ENCODE data around the gene RICTOR.
"Not testable (repeated sequence)": the region's sequence is repeated elsewhere in the genome, so short reads cannot be mapped to it uniquely, and the experiment has no call there.

Gene RICTOR

GRCh38 chr5:39055027-39055767 is 19.0 kb downstream of the RICTOR start:
- DNase-seq = no peak

DNA sequence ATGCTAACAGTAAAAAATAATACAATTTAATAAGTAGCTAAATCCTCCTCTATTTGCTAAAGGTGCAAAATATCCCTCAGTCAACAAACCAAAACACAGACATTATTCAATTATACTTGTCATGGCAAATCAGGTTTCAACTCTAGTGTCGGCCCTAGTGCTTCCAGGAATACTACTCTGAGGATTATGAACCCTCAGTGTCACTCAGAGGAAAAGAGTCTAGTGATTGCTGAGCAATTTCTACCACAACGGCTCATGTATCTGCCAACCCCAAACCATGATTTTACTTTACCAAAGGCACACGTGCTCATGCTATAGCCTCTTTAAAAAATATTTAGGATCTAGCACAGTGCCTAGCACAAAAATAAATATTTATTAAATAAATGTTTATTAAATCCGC is 21.0 kb downstream of the RICTOR start:
- no peak for DNase-seq

GRCh38 chr5:39052141-39052540 is 22.1 kb downstream of the RICTOR start:
- no peak for DNase-seq

DNA sequence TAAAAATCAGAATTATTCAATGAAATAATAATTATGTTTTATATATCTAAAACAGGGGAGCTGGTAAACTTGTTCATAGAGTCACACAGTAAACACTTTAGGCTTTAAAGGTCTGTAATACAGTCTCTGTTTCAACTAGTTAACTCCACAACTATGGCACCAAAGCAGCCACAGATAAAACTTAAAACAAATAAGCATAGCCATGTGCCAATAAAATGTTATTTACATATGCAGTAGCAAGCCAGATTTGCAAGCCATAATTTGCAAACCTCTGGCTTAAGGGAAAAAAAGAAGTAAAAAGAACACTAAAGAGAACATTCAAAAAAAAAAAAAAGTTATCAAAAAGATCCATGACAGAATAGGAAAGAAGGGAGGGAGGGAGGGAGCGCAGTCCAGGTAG is 24.9 kb downstream of the RICTOR start:
- no peak for DNase-seq

DNA sequence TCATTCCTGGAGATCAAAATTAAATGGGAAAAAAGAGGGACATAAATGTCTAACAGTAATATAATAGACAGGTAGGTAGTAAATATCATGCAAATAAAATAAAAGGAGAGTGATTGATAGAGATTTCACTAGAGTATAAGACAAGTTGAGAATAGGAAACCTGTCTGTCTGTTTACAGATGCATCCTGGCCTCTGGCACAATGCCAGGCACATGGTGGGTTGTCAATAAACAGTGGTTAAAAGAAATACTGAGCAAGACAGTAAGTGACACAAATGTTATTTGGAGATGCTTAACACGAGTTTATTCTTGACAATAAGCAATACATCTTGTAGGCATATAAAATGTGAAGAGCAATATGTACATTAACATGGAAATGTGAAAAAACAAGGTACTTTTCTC is 33.3 kb downstream of the RICTOR start:
- DNase-seq = no peak

GRCh38 chr5:39034493-39034892 is 39.7 kb downstream of the RICTOR start:
- not testable (repeated sequence) for DNase-seq

DNA sequence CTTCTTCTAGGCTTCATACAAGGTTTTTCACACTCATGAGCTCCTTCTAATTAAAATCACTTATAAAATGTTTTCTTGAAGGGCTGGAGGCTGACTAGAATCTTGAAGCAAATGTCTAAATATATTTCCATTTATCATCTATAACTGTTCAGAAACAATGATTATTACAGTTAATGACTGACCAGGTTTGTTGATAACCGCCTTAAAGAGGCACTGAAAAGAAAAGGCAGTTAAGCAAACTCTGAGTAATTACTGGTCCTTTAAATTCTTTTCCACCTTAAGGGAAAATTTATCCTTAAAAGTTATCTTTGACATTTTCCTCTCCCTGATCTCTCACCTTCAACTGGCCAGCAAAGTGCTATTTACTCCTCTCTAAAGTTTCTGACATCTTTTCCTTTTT is 43.2 kb downstream of the RICTOR start:
- DNase-seq = no peak

- no peak for DNase-seq
These were observed 48.7 kb downstream of the RICTOR start for GRCh38 chr5:39025456-39025855.

GRCh38 chr5:39024884-39025283 is 49.3 kb downstream of the RICTOR start:
- no peak for DNase-seq

DNA sequence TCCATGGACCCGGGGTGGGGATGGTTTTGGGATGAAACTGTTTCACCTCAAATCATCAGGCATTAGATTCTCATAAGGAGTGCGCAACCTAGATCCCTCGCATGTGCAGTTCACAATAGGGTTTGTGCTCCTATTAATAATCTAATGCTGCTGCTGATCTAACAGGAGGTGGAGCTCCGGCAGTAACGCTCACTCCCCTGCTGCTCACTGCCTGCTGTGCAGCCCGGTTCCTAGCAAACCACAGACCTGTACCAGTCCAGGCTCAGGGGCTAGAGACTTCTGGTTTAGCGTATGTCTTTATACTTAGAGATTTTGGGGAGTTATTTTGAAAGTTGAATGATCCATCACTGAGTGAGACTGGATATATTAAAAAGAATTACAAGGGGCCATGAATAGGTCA is 50.2 kb downstream of the RICTOR start:
- DNase-seq = no peak

- no peak for DNase-seq
These were observed 51.1 kb downstream of the RICTOR start for GRCh38 chr5:39023121-39023520.

GRCh38 chr5:39022151-39022550 is 52.0 kb downstream of the RICTOR start:
- no peak for DNase-seq

GRCh38 chr5:39021413-39021812 is 52.8 kb downstream of the RICTOR start:
- DNase-seq = no peak

DNA sequence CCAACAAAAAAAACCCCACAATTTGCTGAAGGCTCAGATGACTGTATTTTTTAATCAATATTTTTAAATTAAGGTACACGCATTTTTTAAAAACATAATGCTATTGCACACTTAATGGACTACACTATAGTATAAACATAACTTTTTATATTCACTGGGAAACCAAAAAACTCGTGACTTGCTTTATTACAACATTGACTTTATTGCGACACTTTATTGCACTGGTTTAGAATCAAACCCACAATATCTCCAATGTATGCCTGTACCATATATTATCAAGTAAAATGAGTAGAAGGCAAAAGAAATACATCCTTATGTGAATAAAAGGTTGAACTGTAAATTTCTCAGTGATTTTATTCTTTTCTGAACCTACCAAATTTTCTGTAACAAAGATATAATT is 53.7 kb downstream of the RICTOR start:
- DNase-seq = no peak

- DNase-seq = no peak
These were observed 54.9 kb downstream of the RICTOR start for GRCh38 chr5:39019254-39019653.

DNA sequence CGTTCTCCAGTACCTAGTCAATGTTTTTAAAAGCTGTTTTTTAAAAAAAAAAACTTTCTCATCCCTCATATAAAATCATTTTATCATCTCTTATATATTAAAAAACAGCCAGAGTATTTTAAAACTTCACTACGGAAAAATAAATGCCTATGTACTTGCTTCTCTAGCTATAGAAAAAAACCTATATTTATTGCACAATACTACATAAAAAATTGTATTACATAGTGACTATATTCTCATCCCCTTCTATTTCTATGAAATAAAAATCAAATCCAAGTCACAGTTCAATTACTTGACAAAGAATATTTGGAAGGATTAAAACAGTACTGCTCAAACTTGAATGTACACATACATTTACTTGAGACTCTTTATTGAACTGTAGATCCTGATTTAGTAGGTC is 56.7 kb downstream of the RICTOR start:
- no peak for DNase-seq

- DNase-seq = no peak
These were observed 57.5 kb downstream of the RICTOR start for GRCh38 chr5:39016587-39017275.

GRCh38 chr5:39015743-39016586 is 58.2 kb downstream of the RICTOR start:
- no peak for DNase-seq

GRCh38 chr5:39014561-39014960 is 59.6 kb downstream of the RICTOR start:
- DNase-seq = no peak

DNA sequence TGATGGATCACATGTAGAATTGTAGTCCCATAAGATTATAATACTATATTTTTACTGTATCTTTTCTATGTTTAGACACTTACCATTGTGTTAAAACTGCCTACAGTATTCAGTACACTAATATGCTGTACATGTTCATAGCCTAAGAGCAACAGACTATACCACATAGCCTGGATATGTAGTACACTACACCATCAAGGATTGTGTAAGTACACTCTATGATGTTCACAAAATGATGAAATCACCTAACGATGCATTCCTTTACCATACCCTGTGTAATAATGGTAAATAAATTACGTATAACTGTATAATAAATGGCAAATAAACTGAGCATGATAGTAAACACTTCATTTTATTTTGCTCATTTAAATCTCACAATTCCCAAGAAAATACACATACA is 60.3 kb downstream of the RICTOR start:
- no peak for DNase-seq

- not testable (repeated sequence) for DNase-seq
These were observed 63.2 kb downstream of the RICTOR start for GRCh38 chr5:39010958-39011357.

DNA sequence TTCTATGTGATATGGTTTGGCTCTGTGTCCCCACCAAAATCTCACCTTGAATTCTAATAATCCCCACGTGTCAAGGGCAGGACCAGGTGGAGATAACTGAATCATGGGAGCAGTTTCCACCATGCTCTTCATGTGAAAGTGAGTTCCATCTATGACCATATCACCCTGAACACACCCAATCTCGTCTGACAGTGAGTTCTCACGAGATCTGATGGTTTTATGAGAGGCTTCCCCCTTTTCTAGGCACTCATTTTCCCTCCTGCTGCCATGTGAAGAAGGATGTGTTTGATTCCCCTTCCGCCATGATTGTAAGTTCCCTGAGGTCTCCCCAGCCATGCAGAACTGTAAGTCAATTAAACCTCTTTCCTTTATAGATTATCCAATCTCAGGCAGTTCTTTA is 64.2 kb downstream of the RICTOR start:
- no peak for DNase-seq

DNA sequence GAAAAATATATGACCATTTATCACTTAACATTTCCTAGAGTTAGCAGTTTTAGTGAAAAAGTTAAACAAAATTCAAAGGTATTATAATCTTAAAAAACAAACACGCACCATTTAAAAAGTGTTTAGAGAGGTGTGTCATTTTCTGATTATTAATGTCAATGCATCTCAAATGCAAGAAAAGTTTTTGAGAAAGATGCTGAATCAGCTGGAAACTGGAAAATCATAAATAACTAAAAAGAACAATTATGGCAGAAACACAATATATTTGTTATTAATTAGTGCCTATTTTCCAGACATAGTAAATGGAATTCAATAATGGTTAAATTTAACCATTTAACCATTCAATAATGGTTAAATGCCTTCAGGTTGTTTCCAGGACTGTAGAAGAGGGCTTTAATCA is 64.9 kb downstream of the RICTOR start:
- DNase-seq = no peak

- DNase-seq = no peak
These were observed 67.5 kb downstream of the RICTOR start for GRCh38 chr5:39006650-39007049.

All from femur (tissue), 1 donor.